Myometrial cell (primary cell): Measurements from ENCODE around the gene WNT4. TPM values are rescaled to one million over a fixed set of nuclear protein-coding genes. Genes with fewer than 3 reads are reported as not detected.

Source experiments
- total RNA-seq: library from RNA; depleted of rRNA; stranded (reverse); fragments of >200 nt; gene quantifications from 2 replicates; pipeline ENCODE4 v1.2.3, GENCODE V29; 2015

Gene WNT4
- total RNA-seq: 0.18 TPM in 1 of 2 replicates, not detected in the other

GRCh38 chr1:22143065-22144033 lies at the start of gene WNT4:
TSS of gene WNT4 (minus strand) at chr1:22143097. CDS start at chr1:22142922, 175 bp downstream.

Other genes starting within 250 kb of the WNT4 start
- gene HSPG2, start 205.8 kb downstream of the WNT4 start, total RNA-seq: 92.8 and 107 TPM in 2 replicates
- not detected in 2 replicates for gene CELA3B, start 166.1 kb downstream of the WNT4 start, total RNA-seq
- gene CELA3A, start 141.4 kb downstream of the WNT4 start, total RNA-seq: not detected in 2 replicates
- 363 and 392 TPM in 2 replicates for gene CDC42, start 90.4 kb downstream of the WNT4 start, total RNA-seq